ENCODE data around the gene ADA. TPM values are rescaled to one million over a fixed set of nuclear protein-coding genes. Genes with fewer than 3 reads are reported as not detected.

ADA gene
- total and polyA plus RNA-seq, 2 of the 13 experiments (the other 11 are each of a cell fraction or from before 2014, with no cell fraction given), result 2.5 to 11.3 TPM

GRCh38 chr20:44615169-44615791 is 36.2 kb downstream of the ADA start:
- POLR2A ChIA-PET, result no interaction called here
- ATAC-seq (no peak), DNase-seq (ENCODE audit: low spot score) (no peak), FAIRE-seq (no peak)
- no peak overlapping the region for H3K4me2 ChIP-seq (ENCODE audit: low read depth, low read length)
- no peaks in the 10 kb centered on the region for H4K20me1 ChIP-seq (ENCODE audit: insufficient read depth, low read length)
- no peaks in the 10 kb centered on the region for H3K79me2 ChIP-seq (ENCODE audit: insufficient read depth, low read length)
- in situ Hi-C loops (cut with HindIII; ENCODE audit: extremely low pct_ligation_motif_present, low pct_unique_long_range_greater_than_20kb), result no loop called here
- WGBS (ENCODE audit: low lambda C conversion rate), result 95% methylated on average over 10 of the region's 10 CpGs
- no peak overlapping the region for H3K4me3 ChIP-seq (replicated peaks in 1 of 3; ENCODE audit: insufficient read depth in 1 of 3, low read depth in 2 of 3, low read length in 3 of 3)
- CTCF ChIA-PET (ENCODE audit: low intra/inter-chr PET ratio, low total read pairs), result no interaction called here
- intact Hi-C loops (cut with micrococcal nuclease; ENCODE audit: unreplicated experiment), result no loop called here
- BruUV-seq (replicated peaks), result no TSS peak
- no peak overlapping the region for H2AFZ ChIP-seq (ENCODE audit: low read length)
- H3K9me3 ChIP-seq (ENCODE audit: low read length), result no peaks in the 10 kb centered on the region
- no peak overlapping the region for H3K9ac ChIP-seq (ENCODE audit: insufficient read depth, low read depth, low read length)
- H3K4me1 ChIP-seq (ENCODE audit: insufficient read depth, low read length), result peaks cover 1% of the 10 kb centered on the region
- H3K36me3 ChIP-seq (replicated peaks in 1 of 2; ENCODE audit: control insufficient read depth in 1 of 2, insufficient read depth in 2 of 2, low read length in 2 of 2), result peaks cover 10 to 22% of the 10 kb centered on the region in 2 experiments
- no peaks in the 10 kb centered on the region for H3K27me3 ChIP-seq (ENCODE audit: control insufficient read depth in 1 of 2, insufficient read depth in 2 of 2, low read length in 2 of 2)
- H3K27ac ChIP-seq (ENCODE audit: extremely low read length, insufficient read depth, low read length), result no peak overlapping the region
- no peak for TF ChIP-seq ZNF503 (CRISPR knock-in tag; IDR thresholded peaks at IDR 0.05)
- TF ChIP-seq HOXA7 (CRISPR knock-in tag; IDR thresholded peaks at IDR 0.05), result no peak
- no peak for TF ChIP-seq CERS6 (CRISPR knock-in tag; IDR thresholded peaks at IDR 0.05)
- no peak for TF ChIP-seq RNF219 (CRISPR knock-in tag; IDR thresholded peaks at IDR 0.05)
- no peak for TF ChIP-seq ZBTB26 (CRISPR knock-in tag; IDR thresholded peaks at IDR 0.05; ENCODE audit: borderline replicate concordance)
- TF ChIP-seq KLF15 (CRISPR knock-in tag; IDR thresholded peaks at IDR 0.05; ENCODE audit: borderline replicate concordance), result no peak
- TF ChIP-seq ZNF609 (CRISPR knock-in tag; IDR thresholded peaks at IDR 0.05; ENCODE audit: borderline replicate concordance), result no peak
- no peak for TF ChIP-seq ZNF296 (CRISPR knock-in tag; conservative IDR thresholded peaks at IDR 0.05)
- no peak for TF ChIP-seq SAP130 (CRISPR knock-in tag; IDR thresholded peaks at IDR 0.05; ENCODE audit: low read depth)
- no peak for TF ChIP-seq GPN1 (CRISPR knock-in tag; IDR thresholded peaks at IDR 0.05; ENCODE audit: borderline replicate concordance)

All from HepG2 (cell line).